GM13976 (cell line): ENCODE measurements around the gene LENG8.

Experiments
- DNase-seq: peaks from one replicate; pipeline ENCODE4 v3.0.0; 2012; ENCODE audit warnings: low spot score
- CTCF ChIP-seq: IDR thresholded peaks from 2 replicates; pipeline ENCODE4 v1.5.1; 2012; ENCODE audit warnings: borderline replicate concordance, mild to moderate bottlenecking; ENCODE audit not compliant: insufficient read depth; ENCODE audit errors: extremely low read depth, missing control alignments, control extremely low read depth
- in situ Hi-C: fragments of 300-500 bp; cut with MboI; formaldehyde crosslinking; loops from one replicate; pipeline ENCODE4 v1.12.0; 2022; ENCODE audit warnings: low sequenced_read_pairs, mixed read lengths, inconsistent platforms; ENCODE audit not compliant: unreplicated experiment

LENG8 gene

GRCh38 chr19:54422136-54422535, 26.9 kb upstream of the LENG8 start:
- no peak for TF ChIP-seq CTCF
- no peak for DNase-seq
- in situ Hi-C loops = no loop called here

DNA sequence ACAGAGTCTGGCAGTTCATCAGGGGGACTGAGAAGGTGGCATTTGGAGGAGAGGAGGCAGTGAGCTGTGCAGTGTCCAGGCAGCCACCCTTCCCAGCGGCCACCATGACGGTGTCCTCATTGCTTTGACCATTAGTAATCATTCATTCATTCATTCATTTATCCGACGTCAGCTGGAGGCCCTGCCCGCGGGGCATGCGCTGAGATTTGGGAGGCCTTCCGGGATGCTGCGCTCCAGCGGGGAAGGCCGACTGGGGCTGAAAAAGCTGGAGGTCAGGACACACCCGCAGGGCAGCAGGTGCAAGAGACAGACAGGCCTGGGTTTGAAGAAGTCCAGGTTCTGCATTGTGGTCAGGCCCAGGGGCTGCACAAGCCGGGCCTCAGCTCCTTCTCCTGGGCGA, 24.8 kb upstream of the LENG8 start:
- in situ Hi-C loops = no loop called here
- no peak for TF ChIP-seq CTCF
- DNase-seq = no peak

GRCh38 chr19:54424660-54425381, 24.2 kb upstream of the LENG8 start:
- in situ Hi-C loops = no loop called here
- no peak for DNase-seq
- TF ChIP-seq CTCF = no peak

DNA sequence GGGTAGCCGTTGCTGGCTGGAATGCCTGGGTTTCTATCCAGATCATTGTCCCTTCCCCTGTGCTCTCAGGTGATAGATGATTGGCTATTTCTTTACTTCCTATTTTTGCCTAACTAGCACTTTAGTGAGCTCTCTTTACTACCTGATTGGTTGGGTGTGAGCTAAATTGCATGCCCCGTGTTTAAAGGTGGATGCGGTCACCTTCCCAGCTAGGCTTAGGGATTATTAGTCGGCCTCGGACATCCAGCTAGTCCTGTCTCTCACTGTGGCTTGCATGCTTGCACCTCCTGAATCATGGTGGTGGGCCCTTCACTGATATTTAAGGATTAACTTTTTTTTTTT, 23.6 kb upstream of the LENG8 start:
- no peak for DNase-seq
- TF ChIP-seq CTCF = no peak
- in situ Hi-C loops = no loop called here

DNA sequence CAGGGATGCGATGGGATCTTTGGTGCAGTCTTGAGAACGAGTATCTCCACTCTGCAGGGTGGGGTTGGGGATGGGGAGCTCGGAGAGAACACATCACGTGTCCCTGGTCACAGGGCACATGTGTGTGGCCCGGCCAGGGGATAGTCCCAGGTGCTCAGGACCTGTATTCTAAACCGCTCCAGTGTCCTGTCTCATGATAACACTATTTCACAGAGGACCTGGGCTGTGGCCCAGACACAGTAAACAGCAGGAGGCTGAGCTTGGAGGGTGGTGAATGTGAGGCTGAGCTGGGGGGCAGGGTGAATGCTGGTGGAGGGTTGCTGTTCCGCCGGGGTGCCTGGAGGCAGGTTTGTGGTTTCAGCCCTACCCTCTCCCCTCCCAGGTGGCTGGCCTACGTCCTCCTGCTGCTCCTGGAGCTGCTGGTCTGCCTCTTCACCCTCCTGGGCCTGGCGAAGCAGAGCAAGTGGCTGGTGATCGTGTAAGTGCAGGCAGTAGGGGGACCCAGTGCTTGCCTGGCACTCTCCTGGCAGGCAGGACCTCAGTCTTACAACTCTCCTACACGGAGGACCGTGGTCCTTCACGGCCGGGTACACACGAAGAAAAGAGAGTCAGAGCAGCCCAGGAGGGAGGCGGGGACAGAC, 22.6 kb upstream of the LENG8 start:
- TF ChIP-seq CTCF = no peak
- in situ Hi-C loops = no loop called here
- no peak for DNase-seq

DNA sequence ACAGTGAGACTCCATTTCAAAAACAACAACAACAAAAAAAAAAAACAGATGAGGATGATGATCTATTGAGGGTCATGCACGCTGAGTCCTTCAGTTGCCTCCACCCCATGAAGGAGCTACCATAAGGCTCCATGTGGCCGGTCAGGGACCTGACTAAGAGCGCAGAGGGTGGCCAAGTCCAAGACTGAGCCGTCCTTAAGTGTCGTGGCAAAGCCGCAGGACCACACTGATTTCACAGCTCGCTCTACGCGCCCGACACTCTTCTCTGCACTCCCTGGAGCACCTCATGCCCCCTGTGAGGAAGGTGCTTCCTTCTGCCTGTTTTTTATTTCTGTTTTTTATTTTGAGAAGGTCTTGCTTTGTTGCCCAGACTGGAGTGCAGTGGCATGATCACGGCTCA, 21.4 kb upstream of the LENG8 start:
- TF ChIP-seq CTCF = no peak
- DNase-seq = no peak
- in situ Hi-C loops = no loop called here
